Activated CD4-positive, alpha-beta T cell treated with anti-CD3 and anti-CD28 coated beads for 1 hour (primary cell): ENCODE measurements around the gene TMEM255B.
"Not testable (repeated sequence)": the region's sequence is repeated elsewhere in the genome, so short reads cannot be mapped to it uniquely, and the experiment has no call there.

Experiments
- DNase-seq: peaks from one replicate; pipeline ENCODE4 v3.0.0-alpha.2; 2020

The TMEM255B gene

DNA sequence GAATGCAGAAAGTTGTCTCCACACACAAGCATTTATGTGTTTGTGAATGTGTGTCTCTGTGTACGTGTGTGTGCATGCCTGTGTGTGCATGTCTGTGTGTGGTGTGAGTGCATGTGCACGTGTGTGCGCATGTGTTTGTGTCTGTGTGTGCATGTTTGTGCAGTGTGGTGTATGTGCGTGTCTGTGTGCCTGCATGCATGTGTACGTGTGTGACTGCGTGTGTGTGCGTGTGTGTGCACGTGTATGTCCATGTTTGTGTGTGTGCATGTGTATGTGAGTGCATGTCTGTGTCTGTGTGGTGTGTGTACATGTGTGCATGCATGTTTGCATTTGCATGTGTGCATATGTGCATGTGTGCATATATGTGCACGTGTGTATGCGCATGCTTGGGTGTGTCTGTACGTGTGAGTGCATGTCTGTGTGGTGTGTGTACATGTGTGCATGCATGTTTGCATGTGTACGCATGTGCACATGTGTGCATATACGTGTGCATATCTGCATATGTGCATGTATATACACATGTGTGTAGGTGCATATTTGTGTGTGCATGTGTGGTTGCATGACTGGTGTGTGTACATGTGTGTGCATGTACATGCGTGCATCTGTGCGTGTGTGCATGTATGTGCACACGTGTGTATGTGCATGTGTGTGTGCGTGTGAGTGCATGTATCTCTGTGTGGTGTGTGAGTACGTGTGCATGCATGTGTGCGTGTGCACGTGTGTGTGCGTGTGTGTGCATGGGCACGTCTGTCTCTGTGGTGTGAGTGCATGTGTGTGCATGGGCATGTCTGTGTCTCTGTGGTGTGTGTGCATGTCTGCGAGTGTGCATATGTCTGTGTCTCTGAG, 8.2 kb upstream of the TMEM255B start:
- DNase-seq: no peak

DNA sequence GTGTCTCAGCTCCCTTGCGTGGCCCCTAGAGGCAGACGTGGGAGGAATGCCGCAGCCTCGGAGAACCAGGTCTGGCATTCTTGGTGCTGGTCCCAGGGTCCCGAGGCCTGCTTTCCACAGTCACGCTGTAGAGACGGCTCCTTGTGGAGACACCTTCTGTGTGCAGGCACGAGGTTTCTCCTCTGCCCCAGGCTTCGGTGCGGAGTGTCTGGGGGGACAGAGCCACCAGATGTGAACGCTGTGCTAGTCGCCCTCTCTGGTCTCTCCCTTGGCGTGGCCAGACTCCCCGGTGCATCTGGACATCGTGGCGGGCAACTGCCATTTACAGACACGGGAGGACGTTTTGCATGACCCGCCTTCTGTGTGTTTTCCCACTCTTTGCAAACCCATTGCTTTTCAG, 7.5 kb upstream of the TMEM255B start:
- no peak for DNase-seq

DNA sequence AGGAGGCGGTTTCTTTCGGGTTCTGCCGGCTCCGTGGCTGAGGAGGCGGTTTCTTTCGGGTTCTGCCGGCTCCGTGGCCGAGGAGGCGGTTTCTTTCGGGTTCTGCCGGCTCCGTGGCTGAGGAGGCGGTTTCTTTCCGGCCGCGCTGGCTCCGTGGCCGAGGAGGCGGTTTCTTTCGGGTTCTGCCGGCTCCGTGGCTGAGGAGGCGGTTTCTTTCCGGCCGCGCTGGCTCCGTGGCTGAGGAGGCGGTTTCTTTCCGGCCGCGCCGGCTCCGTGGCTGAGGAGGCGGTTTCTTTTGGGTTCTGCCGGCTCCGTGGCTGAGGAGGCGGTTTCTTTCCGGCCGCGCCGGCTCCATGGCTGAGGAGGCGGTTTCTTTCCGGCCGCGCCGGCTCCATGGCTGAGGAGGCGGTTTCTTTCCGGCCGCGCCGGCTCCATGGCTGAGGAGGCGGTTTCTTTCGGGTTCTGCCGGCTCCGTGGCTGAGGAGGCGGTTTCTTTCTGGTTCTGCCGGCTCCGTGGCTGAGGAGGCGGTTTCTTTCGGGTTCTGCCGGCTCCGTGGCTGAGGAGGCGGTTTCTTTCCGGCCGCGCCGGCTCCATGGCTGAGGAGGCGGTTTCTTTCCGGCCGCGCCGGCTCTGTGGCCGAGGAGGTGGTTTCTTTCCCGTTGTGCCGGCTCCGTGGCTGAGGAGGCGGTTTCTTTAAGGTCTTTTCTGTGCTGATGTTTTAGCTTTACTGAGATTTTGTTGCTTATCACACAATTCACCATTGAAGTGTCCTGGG, 6.6 kb upstream of the TMEM255B start:
- not testable (repeated sequence) for DNase-seq

DNA sequence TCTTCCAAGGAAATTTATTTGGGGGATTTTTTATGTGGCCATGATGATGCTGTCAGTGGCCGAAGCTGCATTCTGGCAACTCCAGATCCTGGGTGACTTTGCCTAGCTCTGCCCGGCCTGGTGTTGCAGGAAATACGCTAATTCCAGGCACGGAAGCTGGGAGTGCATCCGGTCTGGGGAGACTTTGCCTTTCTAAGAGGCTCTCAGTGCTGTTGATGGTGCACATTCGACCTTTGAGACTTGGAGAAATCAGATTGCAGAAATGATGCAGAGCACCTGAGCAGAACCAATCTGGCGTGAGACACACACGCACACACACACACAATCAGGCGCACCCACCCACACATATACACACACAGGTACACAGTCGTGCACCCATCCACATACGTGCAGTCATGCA, 5.9 kb upstream of the TMEM255B start:
- no peak for DNase-seq

DNA sequence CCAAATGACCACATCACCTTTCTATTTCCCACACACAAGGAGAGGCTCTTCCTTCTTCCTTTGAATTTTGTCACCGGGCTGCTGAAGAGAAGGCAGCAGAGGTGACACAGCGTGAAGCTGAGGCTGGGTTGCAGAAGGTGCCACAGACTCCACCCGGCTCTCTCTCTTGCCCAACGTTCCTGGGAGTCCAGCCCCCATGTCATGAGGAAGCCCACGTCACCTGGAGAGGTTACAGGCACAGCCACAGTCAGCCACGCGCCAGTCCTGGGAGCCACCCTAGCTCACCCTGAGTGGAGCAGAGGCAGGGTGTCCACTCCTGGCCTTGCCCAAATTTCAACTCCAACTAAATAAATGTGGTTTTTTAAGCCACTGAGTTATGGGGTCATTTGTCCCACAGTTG, 4.8 kb upstream of the TMEM255B start:
- no peak for DNase-seq

DNA sequence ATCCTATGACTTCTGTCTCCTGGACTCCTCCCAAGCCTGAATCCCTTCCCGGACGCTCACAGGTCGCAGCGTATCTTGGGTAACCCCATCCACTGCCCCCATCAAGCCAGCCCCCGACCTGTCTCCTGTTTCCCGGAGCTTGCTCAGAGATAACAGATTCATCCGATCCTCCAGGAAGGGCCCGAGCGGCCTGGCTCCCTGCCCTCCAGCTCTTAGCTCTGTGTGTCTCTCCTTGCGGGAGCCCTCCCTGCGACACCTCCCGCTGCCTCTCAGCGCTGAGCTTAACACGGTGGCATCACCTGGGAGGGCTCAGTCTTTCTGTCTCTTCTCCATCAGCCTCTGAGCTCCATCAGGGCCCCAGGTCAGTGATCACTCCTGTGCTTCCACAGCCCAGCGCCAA, 4.3 kb upstream of the TMEM255B start:
- no peak for DNase-seq

DNA sequence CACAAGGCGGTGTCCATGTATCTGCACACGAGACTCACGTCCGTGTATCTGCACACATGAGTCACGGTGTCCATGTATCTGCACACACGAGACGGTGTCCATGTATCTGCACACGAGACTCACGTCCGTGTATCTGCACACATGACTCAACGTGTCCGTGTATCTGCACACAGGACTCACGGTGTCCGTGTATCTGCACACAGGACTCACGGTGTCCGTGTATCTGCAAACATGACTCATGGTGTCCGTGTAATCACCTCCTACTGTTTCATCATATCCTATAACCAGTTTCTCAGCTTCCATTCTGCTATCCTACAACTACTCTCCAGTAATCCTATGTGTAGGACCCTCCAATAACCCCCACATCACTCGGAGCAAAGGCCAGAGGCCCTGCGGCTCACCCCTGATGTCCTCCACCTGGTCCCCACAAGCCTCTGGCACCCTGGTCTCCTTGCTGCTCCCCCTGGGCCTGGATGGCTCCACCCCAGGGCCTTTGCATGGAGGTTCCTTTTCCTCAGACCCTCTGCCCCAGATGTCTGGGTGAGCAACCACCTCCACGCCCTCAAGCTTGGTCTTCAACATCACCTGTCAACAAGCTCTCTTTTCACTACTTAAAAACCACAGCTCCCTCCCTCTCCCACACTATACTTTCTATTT, 2.5 kb upstream of the TMEM255B start:
- no peak for DNase-seq

DNA sequence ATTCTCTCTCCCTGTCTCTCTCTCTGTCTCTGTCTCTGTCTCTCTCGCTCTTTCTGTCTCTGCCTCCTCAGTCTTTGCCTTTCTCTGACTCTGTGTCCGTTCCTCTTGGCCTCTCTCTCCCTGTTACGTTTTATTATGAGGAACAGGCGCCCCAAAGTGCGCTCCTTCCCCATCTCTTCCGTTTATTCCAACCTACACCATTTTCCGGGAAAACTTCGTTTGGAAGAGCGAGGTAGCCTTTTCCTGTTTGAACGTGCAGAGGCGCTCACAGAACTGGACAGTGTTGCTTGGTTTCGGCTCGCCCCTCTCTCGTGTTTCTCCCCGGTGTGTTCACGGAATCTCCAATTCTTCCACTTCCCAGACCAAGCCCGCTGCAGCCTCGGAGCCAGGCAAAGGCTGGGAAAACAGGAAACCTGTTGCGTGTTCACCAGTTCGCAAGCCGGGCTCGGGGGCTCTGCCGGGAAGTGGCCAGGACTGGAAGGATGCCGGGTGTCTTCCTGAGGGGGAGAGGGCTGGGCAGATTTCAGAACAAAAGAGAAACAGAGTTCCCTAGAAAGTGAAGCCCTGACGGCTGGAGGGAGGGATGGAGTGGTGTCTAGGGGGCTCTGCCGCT, 605 bp downstream of the TMEM255B start:
- no peak for DNase-seq

DNA sequence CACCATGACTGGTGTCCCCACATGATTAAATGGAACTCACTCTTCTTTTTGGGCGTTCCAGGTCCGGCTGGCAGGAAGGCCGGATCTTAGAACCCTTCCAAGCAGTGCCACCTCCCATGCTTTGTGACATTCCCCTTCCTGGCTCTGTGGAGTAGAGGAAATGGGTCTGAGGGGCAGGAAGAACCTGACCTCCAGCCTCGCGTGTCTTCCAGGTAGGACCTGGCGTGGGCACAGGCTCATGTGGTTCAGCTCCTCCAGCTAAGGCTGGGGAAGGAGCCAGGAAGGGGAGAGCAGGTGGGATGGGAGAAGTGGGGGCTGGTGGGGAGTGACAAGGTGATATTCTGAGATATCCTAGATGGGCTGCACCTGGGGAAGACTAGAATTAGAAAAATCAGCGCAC, 2.1 kb downstream of the TMEM255B start:
- DNase-seq: no peak

DNA sequence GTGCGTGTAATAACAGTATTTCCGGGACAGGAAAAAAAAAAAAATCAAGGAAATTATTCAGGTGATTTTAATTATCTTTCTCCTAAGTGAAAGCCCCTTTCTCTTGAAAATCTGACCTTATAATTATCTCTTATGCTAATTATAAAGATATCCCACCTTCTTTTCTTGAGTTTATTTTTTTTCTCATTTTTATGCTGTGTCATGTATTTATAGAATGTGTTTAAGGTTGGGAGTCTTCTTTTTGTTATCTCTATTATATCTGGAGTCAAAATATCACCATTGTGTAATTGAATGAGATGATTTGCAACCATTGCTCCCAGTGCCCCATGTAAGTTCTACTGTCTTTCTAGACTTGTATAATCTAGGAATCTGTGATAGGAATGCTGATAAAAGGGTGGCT, 3.0 kb downstream of the TMEM255B start:
- DNase-seq: no peak

DNA sequence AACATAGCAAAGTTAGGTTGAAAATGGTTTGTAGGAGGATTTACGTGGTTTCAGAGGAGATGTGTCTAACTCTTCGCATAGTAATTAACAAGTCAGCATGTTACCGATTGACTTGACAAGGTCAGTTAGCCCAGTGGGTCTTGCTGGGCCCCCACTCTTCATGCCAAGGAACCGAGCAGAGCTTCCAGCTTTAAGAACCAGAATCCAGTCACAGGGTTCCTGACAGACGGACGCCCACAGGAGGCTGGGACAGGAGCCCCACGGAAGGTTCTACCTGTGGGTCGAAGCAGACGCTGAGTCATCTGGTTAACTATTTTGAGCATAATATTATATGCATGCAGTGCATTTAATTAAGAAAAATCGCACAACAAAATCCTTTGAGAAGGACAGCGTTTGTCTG, 3.5 kb downstream of the TMEM255B start:
- no peak for DNase-seq

DNA sequence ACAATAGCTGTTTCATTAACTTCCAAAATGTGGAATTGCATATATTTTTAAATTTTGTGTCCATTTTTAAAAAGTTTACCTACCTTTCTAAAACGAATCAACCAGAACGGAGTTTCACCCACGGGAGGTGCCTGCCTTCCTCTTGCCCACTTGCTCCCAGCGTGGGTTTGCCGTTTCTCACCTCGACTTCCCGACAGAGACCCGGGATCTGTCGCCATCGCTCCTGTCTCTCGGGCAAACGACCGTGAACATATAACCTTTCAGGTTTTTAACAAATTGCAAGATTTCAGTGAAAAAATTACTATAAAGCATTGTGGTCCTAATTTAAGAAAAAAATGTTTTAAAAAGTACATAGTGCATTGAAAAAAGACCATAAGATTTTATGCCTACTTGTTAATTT, 4.2 kb downstream of the TMEM255B start:
- no peak for DNase-seq

DNA sequence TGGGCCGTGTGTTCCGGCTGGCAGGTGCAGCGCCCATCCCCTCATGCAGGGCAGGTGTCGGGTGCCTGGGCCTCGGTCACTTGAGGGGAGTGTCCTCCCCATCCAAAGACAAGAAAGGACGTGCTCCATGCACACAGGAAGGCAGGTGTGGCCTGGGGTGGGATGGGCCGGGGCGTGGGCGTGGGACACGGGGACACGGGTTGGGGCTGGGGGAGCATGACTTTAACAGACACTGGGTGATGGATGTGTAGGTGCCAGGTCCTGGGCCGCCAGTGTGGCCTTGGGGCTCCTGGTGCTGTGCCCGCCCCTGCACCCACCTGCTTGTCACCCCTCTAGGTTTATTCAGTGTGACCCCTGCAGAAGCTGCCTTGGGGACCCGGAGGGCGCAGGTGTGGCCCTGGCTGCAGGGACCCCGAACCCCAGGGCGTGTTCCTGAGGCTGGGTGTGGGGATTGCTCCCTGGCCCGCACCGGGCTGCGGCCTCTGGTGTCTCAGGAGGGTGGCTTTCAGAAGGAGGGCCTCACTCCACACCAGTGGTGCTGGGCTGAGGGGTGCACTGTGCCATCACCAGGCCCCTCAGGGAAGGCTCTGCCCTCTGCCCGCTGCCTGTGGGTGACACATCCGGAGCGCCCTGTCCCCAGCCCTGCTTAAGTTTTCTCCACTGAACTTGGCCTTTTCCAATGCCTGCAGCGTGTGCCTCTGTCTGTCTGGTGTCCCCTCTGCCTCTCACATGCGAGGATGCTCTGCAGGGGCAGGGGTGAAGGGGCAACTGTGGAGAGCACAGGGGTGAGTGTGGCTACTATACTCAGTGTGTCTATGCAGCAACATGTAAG, 5.2 kb downstream of the TMEM255B start:
- DNase-seq: no peak

DNA sequence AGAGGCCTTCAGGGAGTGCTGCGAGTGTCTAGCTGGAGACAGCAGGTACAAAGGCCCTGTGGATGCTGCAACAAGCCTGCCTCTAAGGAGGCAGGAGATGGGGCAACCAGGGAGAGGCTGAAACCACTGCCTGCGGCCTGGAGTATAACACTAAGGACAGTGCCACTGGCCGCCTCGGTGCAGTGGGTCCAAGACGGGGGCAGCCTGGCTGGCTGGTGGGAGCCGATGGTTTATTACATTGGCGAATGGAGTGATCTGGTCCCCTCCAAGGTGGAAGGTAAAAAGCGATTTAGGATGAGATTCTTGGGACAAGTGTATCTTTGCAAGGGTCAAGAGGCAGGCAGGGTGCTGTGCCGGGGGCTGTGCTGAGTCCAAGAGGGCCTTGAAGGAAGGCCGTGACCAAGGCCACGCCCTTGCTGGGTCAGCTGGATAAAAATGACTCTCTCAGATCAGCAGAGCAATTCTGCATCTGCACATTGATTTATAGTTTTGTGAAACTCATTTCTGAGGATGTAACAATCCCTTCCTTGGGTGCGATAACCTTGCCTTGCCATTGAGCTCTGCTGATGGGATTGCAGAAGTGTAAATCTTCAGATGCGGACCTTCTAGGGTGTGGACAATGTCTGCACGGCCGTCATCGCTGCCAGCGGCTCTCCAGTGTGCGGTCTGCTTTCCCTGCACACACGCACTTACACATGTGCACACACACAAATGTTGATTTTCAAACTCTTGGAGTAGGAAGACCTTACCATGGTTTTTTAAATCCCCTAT, 6.0 kb downstream of the TMEM255B start:
- DNase-seq: no peak

DNA sequence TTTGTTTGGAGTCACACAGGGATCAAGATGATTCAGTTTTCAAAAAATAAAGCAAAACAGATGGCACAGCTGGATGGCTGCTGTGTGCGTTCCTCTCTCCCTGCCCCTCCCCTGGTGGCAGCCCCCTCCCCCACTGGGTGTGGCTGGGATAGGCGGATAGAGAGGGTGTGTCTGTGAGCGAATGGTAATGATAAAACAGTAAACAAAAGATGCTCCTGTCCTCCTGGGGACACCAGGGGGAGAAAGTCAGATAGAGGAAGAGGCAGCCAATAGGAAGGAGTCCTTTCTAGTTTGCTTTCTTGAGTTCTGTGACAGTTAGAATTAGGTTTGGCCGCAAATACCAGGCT, 6.5 kb downstream of the TMEM255B start:
- DNase-seq: no peak

DNA sequence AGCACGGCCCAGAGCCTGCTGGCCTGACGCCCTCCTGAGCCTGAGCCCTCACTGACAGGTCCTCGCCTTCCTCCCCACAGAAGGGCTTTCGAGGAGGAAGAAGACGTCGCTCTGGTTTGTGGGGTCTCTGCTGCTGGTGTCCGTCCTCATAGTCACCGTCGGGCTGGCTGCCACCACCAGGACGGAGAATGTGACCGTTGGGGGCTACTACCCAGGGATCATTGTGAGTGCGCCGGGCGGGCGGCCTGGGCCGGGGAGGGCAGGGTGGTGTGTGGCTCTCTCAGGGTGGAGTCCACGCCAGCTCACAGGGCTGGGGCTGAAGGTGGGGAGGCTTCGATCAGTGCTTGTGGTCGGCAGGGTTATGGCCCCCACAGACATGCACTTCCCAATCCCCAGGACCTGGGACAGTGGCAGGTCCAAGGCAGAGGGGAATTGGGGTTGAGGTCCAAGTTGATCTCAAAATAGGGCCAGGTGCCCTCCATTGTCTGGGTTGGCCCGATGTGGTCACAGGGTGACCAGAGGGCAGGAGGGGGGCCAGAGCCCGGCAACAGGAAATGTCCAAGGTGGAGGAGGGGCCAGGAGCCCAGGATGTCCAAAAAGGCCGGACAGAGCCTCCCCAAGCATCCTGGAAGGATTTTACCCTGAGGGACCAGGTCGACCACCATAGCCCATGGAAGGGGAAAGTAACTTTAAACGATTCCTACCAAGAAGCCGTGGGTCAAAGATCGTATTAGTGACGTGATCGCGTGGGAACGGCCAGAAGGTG, 7.2 kb downstream of the TMEM255B start:
- no peak for DNase-seq

DNA sequence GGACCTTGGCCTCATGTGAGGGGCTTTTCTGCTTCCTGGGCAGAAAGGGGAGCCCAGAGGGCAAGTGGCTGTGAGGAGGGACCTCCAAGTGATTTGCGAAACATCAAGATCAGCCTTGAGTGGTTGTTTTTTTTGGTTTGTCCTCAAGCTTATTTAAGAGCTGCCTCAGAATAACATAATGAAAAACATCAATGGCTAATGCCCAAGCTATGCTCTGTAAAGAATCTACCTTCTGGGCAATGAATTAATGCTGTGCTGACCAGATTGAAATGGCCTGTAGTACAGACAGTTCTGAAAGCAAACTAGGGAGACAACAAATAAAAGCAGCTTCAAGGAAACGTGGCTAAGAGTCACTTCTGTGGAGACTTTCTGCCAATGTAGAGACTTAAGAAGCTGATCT, 8.3 kb downstream of the TMEM255B start:
- DNase-seq: no peak

DNA sequence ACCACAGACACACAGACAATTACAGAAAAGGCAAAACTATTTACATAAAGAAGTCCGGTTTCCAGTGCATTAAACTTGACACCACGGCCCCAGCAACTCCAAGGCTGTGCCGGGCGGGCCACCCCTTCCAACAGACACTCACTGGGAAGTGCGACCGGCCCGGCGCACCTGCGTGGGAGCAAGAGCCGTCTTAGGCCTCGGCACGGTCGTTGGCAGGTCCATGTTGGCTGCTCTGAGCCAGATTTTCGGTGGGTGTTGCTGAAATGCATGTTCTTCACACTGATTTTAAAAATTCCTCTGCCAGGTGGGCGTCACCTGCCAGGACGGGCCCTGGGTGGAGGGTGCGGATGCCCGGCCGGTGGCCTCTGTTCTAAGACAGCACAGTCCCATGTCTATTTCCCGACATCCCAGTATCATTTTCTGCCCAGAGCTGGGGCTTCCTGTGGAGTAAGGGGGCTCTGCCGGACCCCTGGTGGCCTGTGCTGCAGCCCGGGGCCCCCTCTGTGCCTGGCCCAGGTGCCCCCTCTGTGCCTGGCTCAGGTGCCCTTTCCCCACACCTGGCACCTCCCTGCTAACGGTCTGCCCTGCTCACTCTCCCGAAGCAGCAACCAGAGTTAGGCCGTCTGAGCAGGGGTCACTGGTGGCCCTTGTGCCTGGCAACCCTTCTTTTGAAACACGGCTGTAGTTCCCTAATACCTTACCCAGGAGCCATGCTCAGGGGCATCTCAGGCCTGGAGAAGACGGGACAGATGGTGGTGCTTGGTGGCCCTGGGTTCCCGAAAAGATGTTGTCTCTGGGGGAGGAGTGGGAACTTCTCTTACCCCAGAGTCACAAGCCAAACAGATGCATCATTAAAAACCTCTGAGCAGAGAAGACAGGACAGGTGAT, 9.2 kb downstream of the TMEM255B start:
- DNase-seq: no peak

DNA sequence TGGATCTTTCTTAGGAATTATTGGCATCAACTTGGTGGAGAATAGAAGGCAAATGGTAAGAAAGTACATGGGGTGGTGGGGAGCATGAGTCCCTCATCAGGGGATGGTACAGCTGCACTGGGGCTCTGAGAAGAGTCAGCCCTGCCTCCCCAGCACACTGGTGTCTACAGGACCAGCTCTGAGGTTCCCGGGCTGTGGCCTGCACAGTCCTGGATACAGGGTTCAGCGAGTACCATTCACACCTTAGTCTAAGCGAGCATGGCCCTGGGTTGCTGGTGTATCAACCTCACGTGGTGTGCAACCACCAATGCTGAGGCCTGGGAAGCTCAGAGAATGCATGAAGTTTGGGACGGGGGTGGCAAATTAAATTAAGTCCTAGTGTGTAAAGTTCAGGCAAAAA, 10.1 kb downstream of the TMEM255B start:
- no peak for DNase-seq

DNA sequence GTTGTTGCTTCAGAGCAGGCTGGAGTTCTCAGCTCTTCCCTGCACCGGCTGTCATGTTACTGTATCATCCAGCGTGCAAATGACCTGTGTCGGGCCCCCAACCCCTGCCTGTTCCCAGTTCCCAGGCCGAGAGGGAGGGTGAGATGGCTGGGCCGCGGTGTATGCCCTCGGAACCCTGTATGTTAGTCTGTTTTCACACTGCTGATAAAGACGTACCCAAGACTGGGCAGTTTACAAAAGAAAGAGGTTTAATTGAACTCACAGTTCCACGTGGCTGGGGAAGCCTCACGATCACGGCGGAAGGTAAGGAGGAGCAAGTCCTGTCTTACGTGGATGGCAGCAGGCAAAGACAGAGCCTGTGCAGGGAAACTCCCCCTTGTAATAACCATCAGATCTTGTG, 10.9 kb downstream of the TMEM255B start:
- DNase-seq: no peak
